ENCODE measurements around the gene CADPS2. TPM values are rescaled to one million over a fixed set of nuclear protein-coding genes. Genes with fewer than 3 reads are reported as not detected.

CADPS2 gene
- total RNA-seq, 1 donor from 2014 or later = 19.1 TPM

GRCh38 chr7:122415510-122415909 lies 470.8 kb downstream of the CADPS2 start:
- TF ChIP-seq CTCF (IDR thresholded peaks at IDR 0.05) = peak; percentile 29
- TF ChIP-seq EZH2phosphoT487 (IDR thresholded peaks at IDR 0.05) = no peak
- Mint-ChIP-seq H3K27me3 (ENCODE audit: insufficient read depth, low read depth) (no peaks in the 10 kb centered on the region), H3K4me3 (no peak overlapping the region), H3K9me3 (no peaks in the 10 kb centered on the region), H3K36me3 (no peaks in the 10 kb centered on the region), H3K4me1 (peaks cover 25% of the 10 kb centered on the region), H3K27ac (no peak overlapping the region)
- Histone ChIP-seq H3K4me1 (peaks cover 42% of the 10 kb centered on the region), H3K36me3 (no peaks in the 10 kb centered on the region), H3K79me2 (ENCODE audit: low read depth) (no peaks in the 10 kb centered on the region), H3K27me3 (no peaks in the 10 kb centered on the region), H2AFZ (replicated peaks) (no peak overlapping the region), H3K9me3 (ENCODE audit: low read depth) (no peaks in the 10 kb centered on the region), H3K9ac (no peak overlapping the region), H3K4me3 (no peak overlapping the region), H3K4me2 (no peak overlapping the region), H3K27ac (no peak overlapping the region), H3F3A (ENCODE audit: low read depth) (peaks cover 15% of the 10 kb centered on the region), H4K20me1 (ENCODE audit: low read depth) (no peaks in the 10 kb centered on the region)
- no peak for DNase-seq (ENCODE audit: low spot score)

GRCh38 chr7:122413339-122413738 lies 472.9 kb downstream of the CADPS2 start:
- Mint-ChIP-seq H3K27ac (no peak overlapping the region), H3K27me3 (ENCODE audit: insufficient read depth, low read depth) (peaks cover 2% of the 10 kb centered on the region), H3K36me3 (no peaks in the 10 kb centered on the region), H3K4me3 (no peak overlapping the region), H3K4me1 (peaks cover 27% of the 10 kb centered on the region), H3K9me3 (no peaks in the 10 kb centered on the region)
- H3K4me3 ChIP-seq = no peak overlapping the region
- H3K36me3 ChIP-seq = no peaks in the 10 kb centered on the region
- H3F3A ChIP-seq (ENCODE audit: low read depth) = peaks cover 20% of the 10 kb centered on the region
- H3K79me2 ChIP-seq (ENCODE audit: low read depth) = no peaks in the 10 kb centered on the region
- H3K9ac ChIP-seq = no peak overlapping the region
- H4K20me1 ChIP-seq (ENCODE audit: low read depth) = no peaks in the 10 kb centered on the region
- H3K27ac ChIP-seq = no peak overlapping the region
- peaks cover 54% of the 10 kb centered on the region for H3K4me1 ChIP-seq
- H3K4me2 ChIP-seq = peak overlapping the region; percentile 17
- H3K27me3 ChIP-seq = no peaks in the 10 kb centered on the region
- H3K9me3 ChIP-seq (ENCODE audit: low read depth) = no peaks in the 10 kb centered on the region
- no peak for DNase-seq (ENCODE audit: low spot score)
- no peak for TF ChIP-seq EZH2 (IDR thresholded peaks at IDR 0.05)
- no peak for TF ChIP-seq EZH2phosphoT487 (IDR thresholded peaks at IDR 0.05)
- no peak for TF ChIP-seq CTCF (IDR thresholded peaks at IDR 0.05)
- H2AFZ ChIP-seq (replicated peaks) = peak overlapping the region; percentile 62

- no peaks in the 10 kb centered on the region for H3K36me3 ChIP-seq
- peaks cover 20% of the 10 kb centered on the region for H3F3A ChIP-seq (ENCODE audit: low read depth)
- no peak overlapping the region for H3K27ac Mint-ChIP-seq
- H3K79me2 ChIP-seq (ENCODE audit: low read depth) = no peaks in the 10 kb centered on the region
- H3K9ac ChIP-seq = no peak overlapping the region
- no peaks in the 10 kb centered on the region for H3K9me3 ChIP-seq (ENCODE audit: low read depth)
- TF ChIP-seq CTCF (IDR thresholded peaks at IDR 0.05) (no peak), EZH2phosphoT487 (IDR thresholded peaks at IDR 0.05) (no peak), EZH2 (IDR thresholded peaks at IDR 0.05) (no peak)
- H3K4me3 Mint-ChIP-seq = no peak overlapping the region
- no peak overlapping the region for H3K27ac ChIP-seq
- H3K4me3 ChIP-seq = no peak overlapping the region
- DNase-seq (ENCODE audit: low spot score) = no peak
- H2AFZ ChIP-seq (replicated peaks) = peak overlapping the region; percentile 62
- H4K20me1 ChIP-seq (ENCODE audit: low read depth) = no peaks in the 10 kb centered on the region
- H3K27me3 ChIP-seq = no peaks in the 10 kb centered on the region
- peak overlapping the region; percentile 17 for H3K4me2 ChIP-seq
- H3K4me1 Mint-ChIP-seq = peaks cover 29% of the 10 kb centered on the region
- H3K4me1 ChIP-seq = peaks cover 59% of the 10 kb centered on the region
- no peaks in the 10 kb centered on the region for H3K36me3 Mint-ChIP-seq
- peaks cover 4% of the 10 kb centered on the region for H3K27me3 Mint-ChIP-seq (ENCODE audit: insufficient read depth, low read depth)
- H3K9me3 Mint-ChIP-seq = no peaks in the 10 kb centered on the region
Measured at GRCh38 chr7:122412883-122413282, 473.4 kb downstream of the CADPS2 start.

All from neural progenitor cell (in vitro differentiated cells).